ENCODE data around the gene SOWAHD.
"Not testable (repeated sequence)": the region's sequence is repeated elsewhere in the genome, so short reads cannot be mapped to it uniquely, and the experiment has no call there.

Gene SOWAHD

GRCh38 chrX:119759248-119759766 is 919 bp downstream of the SOWAHD start:
- no peak for DNase-seq

- DNase-seq, result no peak
Observed at GRCh38 chrX:119760026-119760877, 1.9 kb downstream of the SOWAHD start.

- no peak for DNase-seq
Observed at GRCh38 chrX:119762718-119763117, 4.3 kb downstream of the SOWAHD start.

GRCh38 chrX:119763181-119763580 is 4.8 kb downstream of the SOWAHD start:
- DNase-seq, result no peak

GRCh38 chrX:119763836-119764387 is 5.5 kb downstream of the SOWAHD start:
- DNase-seq, result no peak

GRCh38 chrX:119768436-119768835 is 10.0 kb downstream of the SOWAHD start:
- DNase-seq, result not testable (repeated sequence)

GRCh38 chrX:119769388-119769787 is 11.0 kb downstream of the SOWAHD start:
- not testable (repeated sequence) for DNase-seq

GRCh38 chrX:119775517-119776238 is 17.3 kb downstream of the SOWAHD start:
- no peak for DNase-seq

- no peak for DNase-seq
Observed at GRCh38 chrX:119778829-119779228, 20.4 kb downstream of the SOWAHD start.

- DNase-seq, result no peak
Observed at GRCh38 chrX:119783026-119783425, 24.6 kb downstream of the SOWAHD start.

GRCh38 chrX:119784747-119785446 is 26.5 kb downstream of the SOWAHD start:
- DNase-seq, result peak; percentile 29 to 37

- DNase-seq, result peak; percentile 29 to 36
Observed at GRCh38 chrX:119790977-119791436, 32.6 kb downstream of the SOWAHD start.

- DNase-seq, result peak; percentile 74 to 78
Observed at GRCh38 chrX:119791437-119792231, 33.2 kb downstream of the SOWAHD start, which contains the start of gene RPL39. TSS of gene RPL39 (minus strand) at chrX:119791630. CDS start at chrX:119791576, 54 bp downstream.

- DNase-seq, result no peak
Observed at GRCh38 chrX:119801253-119802221, 43.1 kb downstream of the SOWAHD start.

GRCh38 chrX:119802546-119802945 is 44.2 kb downstream of the SOWAHD start:
- no peak for DNase-seq

- DNase-seq, result not testable (repeated sequence)
Observed at GRCh38 chrX:119808461-119808860, 50.1 kb downstream of the SOWAHD start.

- no peak for DNase-seq
Observed at GRCh38 chrX:119809185-119809666, 50.8 kb downstream of the SOWAHD start.

Data from activated CD4-positive, alpha-beta T cell treated with anti-CD3 and anti-CD28 coated beads, Interleukin-2, amount 50 U/mL, for 4 hours (primary cell).